HUES64 (cell line): ENCODE data around the gene PGAP3.

ENCODE experiments used
- H3K27ac ChIP-seq: 2 replicates; pipeline ENCODE4 v1.7.0; 2013; ENCODE audit warnings: low read depth, low read length, inconsistent platforms
- H3K27me3 ChIP-seq: 2 replicates; pipeline ENCODE4 v1.6.1; 2013; ENCODE audit warnings: mild to moderate bottlenecking, low read length; ENCODE audit not compliant: insufficient read depth
- H3K36me3 ChIP-seq: 2 replicates; pipeline ENCODE4 v1.6.1; 2013; ENCODE audit warnings: mild to moderate bottlenecking, low read length; ENCODE audit not compliant: insufficient read depth
- H3K4me1 ChIP-seq: 2 replicates; pipeline ENCODE4 v1.6.1; 2013; ENCODE audit warnings: mild to moderate bottlenecking, low read length, moderate library complexity; ENCODE audit not compliant: insufficient read depth
- H3K4me3 ChIP-seq: 2 replicates; pipeline ENCODE4 v1.5.1; 2013; ENCODE audit warnings: mild to moderate bottlenecking, low read length, moderate library complexity
- H3K9ac ChIP-seq: 2 replicates; pipeline ENCODE4 v1.6.1; 2013; ENCODE audit warnings: mild to moderate bottlenecking, low read depth, low read length
- H3K9me3 ChIP-seq: 2 replicates; pipeline ENCODE4 v1.6.1; 2013; ENCODE audit warnings: low read depth, low read length; ENCODE audit not compliant: insufficient read depth
- WGBS: fragments of 150-250, 120-280 bp; methylation state at CpG from one replicate; pipeline ENCODE4 v1.1.7; 2013; ENCODE audit warnings: missing lambda C conversion rate; 5-methylcytosine and 5-hydroxymethylcytosine counted together

PGAP3 gene

DNA sequence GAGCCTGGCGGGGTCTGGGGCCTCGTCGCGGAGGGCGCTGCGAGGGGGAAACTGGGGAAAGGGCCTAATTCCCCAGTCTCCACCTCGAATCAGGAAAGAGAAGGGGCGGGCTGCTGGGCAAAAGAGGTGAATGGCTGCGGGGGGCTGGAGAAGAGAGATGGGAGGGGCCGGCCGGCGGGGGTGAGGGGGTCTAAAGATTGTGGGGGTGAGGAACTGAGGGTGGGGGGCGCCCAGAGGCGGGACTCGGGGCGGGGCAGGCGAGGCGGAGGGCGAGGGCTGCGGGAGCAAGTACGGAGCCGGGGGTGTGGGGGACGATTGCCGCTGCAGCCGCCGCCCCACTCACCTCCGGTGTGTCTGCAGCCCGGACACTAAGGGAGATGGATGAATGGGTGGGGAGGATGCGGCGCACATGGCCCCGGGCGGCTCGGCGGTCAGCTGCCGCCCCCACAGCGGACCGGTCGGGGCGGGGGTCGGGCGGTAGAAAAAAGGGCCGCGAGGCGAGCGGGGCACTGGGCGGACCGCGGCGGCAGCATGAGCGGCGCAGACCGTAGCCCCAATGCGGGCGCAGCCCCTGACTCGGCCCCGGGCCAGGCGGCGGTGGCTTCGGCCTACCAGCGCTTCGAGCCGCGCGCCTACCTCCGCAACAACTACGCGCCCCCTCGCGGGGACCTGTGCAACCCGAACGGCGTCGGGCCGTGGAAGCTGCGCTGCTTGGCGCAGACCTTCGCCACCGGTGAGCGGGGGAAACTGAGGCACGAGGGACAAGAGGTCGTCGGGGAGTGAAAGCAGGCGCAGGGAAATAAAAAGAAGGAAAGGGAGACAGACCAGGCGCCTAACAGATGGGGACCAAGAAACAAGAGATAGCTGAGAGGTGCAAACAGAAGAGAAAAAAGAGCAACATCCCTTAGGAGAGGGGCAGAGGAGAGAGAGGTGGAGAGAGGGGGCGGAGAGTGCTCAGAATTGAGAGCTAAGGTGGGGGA is 19.6 kb downstream of the PGAP3 start, which contains the start of gene PNMT:
Gene PNMT (plus strand): TSS at position 509 of the 980 bp plus-strand sequence. CDS start 23 bp downstream, at position 532.
- peaks cover 17% of the 10 kb centered on the region for H3K4me1 ChIP-seq
- no peaks in the 10 kb centered on the region for H3K36me3 ChIP-seq
- peaks cover 44% of the 10 kb centered on the region for H3K27me3 ChIP-seq
- H3K9me3 ChIP-seq: no peaks in the 10 kb centered on the region
- H3K4me3 ChIP-seq: peak within 1 kb of the TSS; percentile 54
- H3K9ac ChIP-seq: peak within 1 kb of the TSS; percentile 55; the same call in 1 of the 2 replicates
- 2% methylated on average over 85 of the region's 85 CpGs for whole genome bisulfite sequencing
- H3K27ac ChIP-seq: no peak within 1 kb of the TSS

- H3K9ac ChIP-seq: no peak overlapping the region
- no peaks in the 10 kb centered on the region for H3K9me3 ChIP-seq
- no peaks in the 10 kb centered on the region for H3K36me3 ChIP-seq
- peaks cover 21% of the 10 kb centered on the region for H3K4me1 ChIP-seq
- H3K27me3 ChIP-seq: peaks cover 44% of the 10 kb centered on the region
- H3K27ac ChIP-seq: no peak overlapping the region
- peak overlapping the region; percentile 54 for H3K4me3 ChIP-seq
- 4% methylated on average over 49 of the region's 49 CpGs for WGBS
Measured at GRCh38 chr17:39667262-39667944, 20.5 kb downstream of the PGAP3 start.

DNA sequence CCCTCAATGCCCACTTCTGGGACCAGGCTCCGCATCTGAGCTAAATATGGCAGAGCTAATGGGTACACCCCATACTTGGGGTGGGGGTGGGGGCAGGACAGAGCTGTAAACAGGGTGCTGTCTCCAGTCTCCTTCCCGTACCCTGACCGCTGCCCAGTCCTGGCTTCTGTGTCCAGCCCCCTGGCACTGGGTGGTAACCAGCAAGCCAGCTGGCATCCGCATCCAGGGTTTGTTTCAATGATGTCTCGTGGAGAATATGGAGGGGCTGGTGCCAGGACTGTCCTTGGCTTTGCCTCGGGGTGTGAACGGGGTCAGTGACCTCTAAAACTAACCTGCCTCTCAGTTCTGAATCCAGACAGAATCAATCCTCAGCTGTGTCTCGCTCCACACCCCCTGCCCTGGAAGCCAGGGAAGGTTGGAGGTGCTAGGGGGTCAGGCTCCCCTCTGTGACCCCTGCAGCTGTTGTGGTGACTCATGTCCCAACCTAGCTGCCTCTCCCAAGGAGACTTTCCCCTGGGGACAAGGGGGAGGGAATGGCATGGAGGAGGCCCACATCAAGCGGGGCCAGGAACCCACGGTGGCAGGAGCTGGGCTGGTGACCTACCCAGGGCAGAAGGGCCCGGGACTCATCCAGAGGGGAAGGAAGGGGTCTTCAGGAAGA is 21.1 kb downstream of the PGAP3 start:
- H3K4me3 ChIP-seq: peak overlapping the region; percentile 54; the same call in 1 of the 2 replicates
- WGBS: 73% methylated on average over 11 of the region's 11 CpGs
- H3K36me3 ChIP-seq: no peaks in the 10 kb centered on the region
- no peaks in the 10 kb centered on the region for H3K9me3 ChIP-seq
- H3K9ac ChIP-seq: no peak overlapping the region
- no peak overlapping the region for H3K27ac ChIP-seq
- peaks cover 21% of the 10 kb centered on the region for H3K4me1 ChIP-seq
- H3K27me3 ChIP-seq: peaks cover 44% of the 10 kb centered on the region

- H3K27ac ChIP-seq: no peak overlapping the region
- WGBS: 58% methylated on average over 2 of the region's 2 CpGs
Measured at GRCh38 chr17:39666231-39666600, 21.6 kb downstream of the PGAP3 start.

DNA sequence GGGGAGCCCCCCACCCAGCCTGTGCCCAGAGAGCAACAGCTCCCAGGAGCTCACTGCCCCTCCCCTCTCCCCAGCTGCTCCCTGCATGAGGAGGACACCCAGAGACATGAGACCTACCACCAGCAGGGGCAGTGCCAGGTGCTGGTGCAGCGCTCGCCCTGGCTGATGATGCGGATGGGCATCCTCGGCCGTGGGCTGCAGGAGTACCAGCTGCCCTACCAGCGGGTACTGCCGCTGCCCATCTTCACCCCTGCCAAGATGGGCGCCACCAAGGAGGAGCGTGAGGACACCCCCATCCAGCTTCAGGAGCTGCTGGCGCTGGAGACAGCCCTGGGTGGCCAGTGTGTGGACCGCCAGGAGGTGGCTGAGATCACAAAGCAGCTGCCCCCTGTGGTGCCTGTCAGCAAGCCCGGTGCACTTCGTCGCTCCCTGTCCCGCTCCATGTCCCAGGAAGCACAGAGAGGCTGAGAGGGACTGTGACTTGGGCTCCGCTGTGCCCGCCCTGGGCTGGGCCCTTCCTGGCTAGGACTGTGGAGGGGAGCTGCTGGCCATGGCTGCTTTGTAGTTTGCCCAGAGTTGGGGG is 22.1 kb downstream of the PGAP3 start:
- peaks cover 21% of the 10 kb centered on the region for H3K4me1 ChIP-seq
- H3K27ac ChIP-seq: no peak overlapping the region
- peaks cover 44% of the 10 kb centered on the region for H3K27me3 ChIP-seq
- H3K4me3 ChIP-seq: no peak overlapping the region
- no peaks in the 10 kb centered on the region for H3K9me3 ChIP-seq
- WGBS: 69% methylated on average over 17 of the region's 17 CpGs
- 0 out of 2 replicates have a peak, but pooled peaks cover 5% of the 10 kb centered on the region for H3K36me3 ChIP-seq
- H3K9ac ChIP-seq: no peak overlapping the region

More at GRCh38 chr17:39666231-39666600, 21.6 kb downstream of the PGAP3 start:
- Histone ChIP-seq H3K4me3 (no peak overlapping the region), H3K36me3 (0 out of 2 replicates have a peak, but pooled peaks cover 1% of the 10 kb centered on the region), H3K9me3 (no peaks in the 10 kb centered on the region), H3K27me3 (peaks cover 44% of the 10 kb centered on the region), H3K9ac (no peak overlapping the region), H3K4me1 (peaks cover 21% of the 10 kb centered on the region)

DNA sequence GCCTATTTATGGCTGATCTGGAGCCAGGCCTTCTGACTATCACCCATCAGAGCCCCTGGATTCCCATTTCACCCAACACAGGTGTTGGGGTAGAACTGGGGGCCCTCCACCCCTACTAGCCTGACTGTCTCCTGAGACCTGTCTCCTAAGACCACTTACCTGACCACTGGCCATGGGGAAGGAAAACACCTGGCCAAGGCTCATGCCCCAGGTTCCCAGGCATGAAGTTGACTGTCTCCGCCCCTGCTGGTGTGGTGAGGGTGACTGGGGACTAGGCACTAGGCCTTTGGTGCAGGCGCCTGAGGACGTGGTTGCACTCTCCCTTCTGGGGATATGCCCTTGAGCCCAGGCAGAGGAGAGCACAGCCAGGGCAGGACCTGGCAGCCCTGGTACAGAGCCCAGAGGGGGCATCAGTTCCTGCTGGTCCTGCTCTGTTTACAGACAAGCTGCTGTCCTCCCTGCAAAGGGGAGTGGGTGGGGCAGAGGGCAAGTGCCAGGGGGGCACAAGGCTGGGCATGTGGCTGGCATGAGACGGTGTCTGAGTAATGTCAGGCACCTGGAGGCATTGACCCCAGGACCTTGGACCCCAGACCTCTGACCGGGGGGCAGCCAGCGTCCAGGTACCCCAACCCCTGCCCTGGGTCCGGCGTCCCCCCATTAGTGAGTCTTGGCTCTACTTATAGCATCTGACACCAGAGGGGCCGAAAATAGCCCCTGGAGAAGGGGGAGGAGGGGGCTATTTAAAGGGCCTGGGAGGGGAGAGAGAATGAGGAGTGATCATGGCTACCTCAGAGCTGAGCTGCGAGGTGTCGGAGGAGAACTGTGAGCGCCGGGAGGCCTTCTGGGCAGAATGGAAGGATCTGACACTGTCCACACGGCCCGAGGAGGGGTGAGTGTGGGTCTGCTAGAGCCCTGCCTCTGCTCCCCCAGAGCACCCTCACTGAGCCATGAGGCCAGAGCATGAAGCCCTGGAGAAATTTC is 23.0 kb downstream of the PGAP3 start, which contains the start of gene TCAP:
Gene TCAP (plus strand): TSS at position 769 of the 981 bp plus-strand sequence. CDS start 11 bp downstream, at position 780.
- WGBS: 70% methylated on average over 15 of the region's 15 CpGs
- peaks cover 21% of the 10 kb centered on the region for H3K4me1 ChIP-seq
- peaks cover 11% of the 10 kb centered on the region for H3K36me3 ChIP-seq
- no peak within 1 kb of the TSS for H3K9ac ChIP-seq
- H3K27ac ChIP-seq: no peak within 1 kb of the TSS; the same call in 1 of the 2 replicates
- H3K9me3 ChIP-seq: no peaks in the 10 kb centered on the region
- H3K4me3 ChIP-seq: no peak within 1 kb of the TSS
- H3K27me3 ChIP-seq: peaks cover 43% of the 10 kb centered on the region

- peak overlapping the region; percentile 43 for H3K4me3 ChIP-seq
- no peak overlapping the region for H3K9ac ChIP-seq
- 13% methylated on average over 17 of the region's 17 CpGs for WGBS
- peaks cover 16% of the 10 kb centered on the region for H3K36me3 ChIP-seq
- no peaks in the 10 kb centered on the region for H3K9me3 ChIP-seq
- peaks cover 34% of the 10 kb centered on the region for H3K27me3 ChIP-seq
- H3K4me1 ChIP-seq: peaks cover 21% of the 10 kb centered on the region
- H3K27ac ChIP-seq: no peak overlapping the region; the same call in 1 of the 2 replicates
Measured at GRCh38 chr17:39663688-39664580, 23.9 kb downstream of the PGAP3 start.

DNA sequence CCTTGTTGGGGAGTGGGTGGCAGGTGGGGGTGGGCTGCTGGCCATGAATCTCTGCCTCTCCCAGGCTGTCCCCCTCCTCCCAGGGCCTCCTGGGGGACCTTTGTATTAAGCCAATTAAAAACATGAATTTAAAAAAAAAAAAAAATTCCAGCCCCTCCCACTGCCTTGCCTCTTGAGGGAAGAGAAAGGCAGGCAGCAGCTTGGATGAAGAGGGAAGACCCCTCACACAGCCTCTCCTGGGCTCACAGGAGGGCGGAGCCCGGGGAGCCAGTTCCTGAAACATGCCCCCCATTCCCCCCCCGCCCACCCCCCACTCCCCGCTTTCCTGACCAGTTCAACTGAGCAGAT is 24.5 kb downstream of the PGAP3 start:
- H3K9ac ChIP-seq: no peak overlapping the region
- H3K9me3 ChIP-seq: no peaks in the 10 kb centered on the region
- no peak overlapping the region for H3K4me3 ChIP-seq
- H3K36me3 ChIP-seq: peaks cover 16% of the 10 kb centered on the region
- H3K27me3 ChIP-seq: peaks cover 28% of the 10 kb centered on the region
- H3K27ac ChIP-seq: peak overlapping the region; percentile 49; the same call in 1 of the 2 replicates
- 17% methylated on average over 1 of the region's 4 CpGs for WGBS
- H3K4me1 ChIP-seq: peaks cover 21% of the 10 kb centered on the region
